HG03060 (cell line): ENCODE data around the gene HOXA4.

ENCODE experiments used
- ATAC-seq: cut with Tn5 transposase; IDR thresholded peaks from one replicate; pipeline ENCODE4 v1.9.1; 2021; ENCODE audit warnings: low read depth, moderate number of reproducible peaks; ENCODE audit not compliant: unreplicated experiment

Gene HOXA4

GRCh38 chr7:27130540-27131389, at the start of gene HOXA4:
Gene HOXA4, minus strand, starts transcription at chr7:27130757. Its CDS starts 24 bp downstream, at chr7:27130733.
- no peak for ATAC-seq

GRCh38 chr7:27179503-27180430, 49.2 kb upstream of the HOXA4 start:
- ATAC-seq: no peak

- ATAC-seq: no peak
Measured at GRCh38 chr7:27179030-27179429, 48.5 kb upstream of the HOXA4 start.

GRCh38 chr7:27178366-27178765, 47.8 kb upstream of the HOXA4 start:
- ATAC-seq: no peak

- ATAC-seq: no peak
Measured at GRCh38 chr7:27177795-27178320, 47.3 kb upstream of the HOXA4 start.

GRCh38 chr7:27176962-27177794, 46.6 kb upstream of the HOXA4 start:
- ATAC-seq: no peak

GRCh38 chr7:27176524-27176845, 45.9 kb upstream of the HOXA4 start:
- no peak for ATAC-seq

GRCh38 chr7:27175626-27176523, 45.3 kb upstream of the HOXA4 start:
- no peak for ATAC-seq

GRCh38 chr7:27174874-27175625, 44.5 kb upstream of the HOXA4 start:
- ATAC-seq: no peak

GRCh38 chr7:27173956-27174873, 43.7 kb upstream of the HOXA4 start, which contains the start of gene HOXA10:
Gene HOXA10, minus strand, starts transcription at chr7:27174320. Its CDS starts 14 bp downstream, at chr7:27174306.
- no peak for ATAC-seq

GRCh38 chr7:27173511-27173955, 43.0 kb upstream of the HOXA4 start:
- no peak for ATAC-seq

- ATAC-seq: no peak
Measured at GRCh38 chr7:27172823-27173510, 42.4 kb upstream of the HOXA4 start.

- ATAC-seq: no peak
Measured at GRCh38 chr7:27172315-27172774, 41.8 kb upstream of the HOXA4 start.

GRCh38 chr7:27171637-27172314, 41.2 kb upstream of the HOXA4 start:
- ATAC-seq: no peak

- ATAC-seq: no peak
Measured at GRCh38 chr7:27171325-27171636, 40.7 kb upstream of the HOXA4 start.
